IMR-90 (cell line): Measurements from ENCODE around the gene RPL19. TPM values are rescaled to one million over a fixed set of nuclear protein-coding genes. Genes with fewer than 3 reads are reported as not detected.

Experiments used
- ATAC-seq: fragments of 200-7000 bp; cut with Tn5 transposase; 2 replicates; pipeline ENCODE4 v1.9.1; 2020; ENCODE audit warnings: low read depth, mild to moderate bottlenecking, moderate library complexity
- BruUV-seq: library from RNA; stranded (reverse); fragments of 400-500 nt; replicated peaks from 2 replicates; lab custom pipeline; 2021; lab: Mats Ljungman, UMichigan
- CTCF ChIA-PET: fragments of 300-600 bp; formaldehyde crosslinking; extraction: SDS; loops from one replicate; lab custom pipeline; 2021; ENCODE audit warnings: antibody characterized with exemption; lab: Yijun Ruan, JAX
- POLR2A ChIA-PET: fragments of 300-600 bp; sonication (Branson Sonifier 250); formaldehyde crosslinking; loops from one replicate; lab custom pipeline; 2022; ENCODE audit warnings: antibody characterized with exemption; ENCODE audit not compliant: unreplicated experiment; lab: Charles Lee
- DNase-seq: peaks from one replicate; pipeline ENCODE4 v3.0.0; 2013
- H2AFZ ChIP-seq: replicated peaks from 2 replicates; pipeline ENCODE3; 2013; ENCODE audit warnings: low read length, mild to moderate bottlenecking; ENCODE audit not compliant: poor library complexity
- H2AK5ac ChIP-seq: 2 replicates; pipeline ENCODE4 v1.6.1; 2013; ENCODE audit warnings: low read depth, low read length, inconsistent platforms
- H2AK9ac ChIP-seq: replicated peaks from 2 replicates; pipeline ENCODE3; 2013; ENCODE audit warnings: mild to moderate bottlenecking, low read depth, low read length, moderate library complexity; ENCODE audit not compliant: poor library complexity
- H2BK120ac ChIP-seq: 2 replicates; pipeline ENCODE4 v1.6.1; 2013; ENCODE audit warnings: low read depth, low read length, inconsistent platforms
- H2BK15ac ChIP-seq: 3 replicates; pipeline ENCODE4 v1.6.1; 2013; ENCODE audit warnings: low read depth, low read length, inconsistent platforms
- H2BK20ac ChIP-seq: 2 replicates; pipeline ENCODE4 v1.6.1; 2013; ENCODE audit warnings: low read depth, mild to moderate bottlenecking, inconsistent platforms, low read length, moderate library complexity
- H2BK5ac ChIP-seq: 2 replicates; pipeline ENCODE4 v1.6.1; 2013; ENCODE audit warnings: mild to moderate bottlenecking, low read depth, low read length, inconsistent platforms; ENCODE audit not compliant: poor library complexity, severe bottlenecking
- H3K14ac ChIP-seq: replicated peaks from 2 replicates; pipeline ENCODE4 v1.6.1; 2013; ENCODE audit warnings: low read depth, low read length, inconsistent platforms
- H3K18ac ChIP-seq: 2 replicates; pipeline ENCODE4 v1.6.1; 2013; ENCODE audit warnings: low read depth, low read length, control low read depth
- H3K23ac ChIP-seq: 2 replicates; pipeline ENCODE4 v1.6.1; 2013; ENCODE audit warnings: low read depth, low read length, inconsistent platforms
- H3K27ac ChIP-seq: 2 replicates; pipeline ENCODE4 v1.5.1; 2013; ENCODE audit warnings: mild to moderate bottlenecking, control low read depth, low read length; ENCODE audit not compliant: insufficient read depth
- H3K27me3 ChIP-seq: 2 replicates; pipeline ENCODE4 v1.6.1; 2013; ENCODE audit warnings: low read length; ENCODE audit not compliant: control insufficient read depth, insufficient read depth
- H3K36me3 ChIP-seq: 2 replicates; pipeline ENCODE4 v1.6.1; 2013; ENCODE audit warnings: low read length, mixed read lengths; ENCODE audit not compliant: control insufficient read depth, insufficient read depth
- H3K4ac ChIP-seq: 2 replicates; pipeline ENCODE4 v1.6.1; 2013; ENCODE audit warnings: low read depth, low read length, inconsistent platforms
- H3K4me1 ChIP-seq: 2 replicates; pipeline ENCODE4 v1.6.1; 2013; ENCODE audit warnings: low read length, mixed read lengths; ENCODE audit not compliant: control insufficient read depth, insufficient read depth
- H3K4me2 ChIP-seq: 2 replicates; pipeline ENCODE4 v1.6.1; 2013; ENCODE audit warnings: low read depth, mild to moderate bottlenecking, control low read depth, low read length, moderate library complexity
- H3K4me3 ChIP-seq: 2 replicates; pipeline ENCODE4 v1.5.1; 2013; ENCODE audit warnings: low read depth, mild to moderate bottlenecking, control low read depth, low read length, moderate library complexity; ENCODE audit not compliant: insufficient read depth
- H3K56ac ChIP-seq: 2 replicates; pipeline ENCODE4 v1.6.1; 2013; ENCODE audit warnings: low read length, inconsistent platforms; ENCODE audit not compliant: insufficient read depth; ENCODE audit errors: extremely low read depth
- H3K79me1 ChIP-seq, 2 experiments: 2 replicates each; pipeline ENCODE4 v1.6.1; 2013; ENCODE audit warnings: low read length in 2 of 2, inconsistent platforms in 1 of 2, low read depth in 1 of 2
- H3K9ac ChIP-seq: 2 replicates; pipeline ENCODE4 v1.6.1; 2013; ENCODE audit warnings: low read depth, low read length, control low read depth
- H3K9me1 ChIP-seq: 2 replicates; pipeline ENCODE4 v1.6.1; 2013; ENCODE audit warnings: low read length, inconsistent platforms; ENCODE audit not compliant: insufficient read depth
- H3K9me3 ChIP-seq: 2 replicates; pipeline ENCODE4 v1.6.1; 2013; ENCODE audit warnings: low read length; ENCODE audit not compliant: control insufficient read depth, insufficient read depth
- H4K20me1 ChIP-seq: 2 replicates; pipeline ENCODE4 v1.6.1; 2013; ENCODE audit warnings: low read length, inconsistent platforms; ENCODE audit not compliant: insufficient read depth
- H4K5ac ChIP-seq: 2 replicates; pipeline ENCODE4 v1.6.1; 2013; ENCODE audit warnings: mild to moderate bottlenecking, low read depth, low read length, control low read depth
- H4K8ac ChIP-seq, 2 experiments: 2 replicates each; pipeline ENCODE4 v1.6.1; 2013; ENCODE audit warnings: low read depth in 2 of 2, low read length in 2 of 2, control low read depth in 1 of 2, inconsistent platforms in 1 of 2
- H4K91ac ChIP-seq: 2 replicates; pipeline ENCODE4 v1.6.1; 2013; ENCODE audit warnings: low read depth, low read length, inconsistent platforms; ENCODE audit not compliant: insufficient read depth
- BHLHE40 ChIP-seq: fragments of 150-350 bp; IDR thresholded peaks from 2 replicates; pipeline ENCODE4 v1.6.1; 2016; ENCODE audit warnings: mild to moderate bottlenecking, low read depth, low read length
- CHD1 ChIP-seq: IDR thresholded peaks from 2 replicates; pipeline ENCODE4 v1.6.1; 2012; ENCODE audit warnings: low read depth, low read length, improper control_type of control experiment
- FOS ChIP-seq: fragments of 150-350 bp; IDR thresholded peaks from 2 replicates; pipeline ENCODE4 v1.6.1; 2016; ENCODE audit warnings: low read depth, low read length
- MAFK ChIP-seq: IDR thresholded peaks from 2 replicates; pipeline ENCODE4 v1.6.1; 2012; ENCODE audit warnings: low read depth, low read length, improper control_type of control experiment
- MAZ ChIP-seq: IDR thresholded peaks from 2 replicates; pipeline ENCODE4 v1.6.1; 2012; ENCODE audit warnings: low read depth, mild to moderate bottlenecking, low read length, improper control_type of control experiment, moderate library complexity, borderline replicate concordance
- MXI1 ChIP-seq: IDR thresholded peaks from 2 replicates; pipeline ENCODE4 v1.6.1; 2012; ENCODE audit warnings: low read depth, mild to moderate bottlenecking, low read length, moderate library complexity, borderline replicate concordance
- NFE2L2 ChIP-seq: fragments of 150-350 bp; IDR thresholded peaks from 2 replicates; pipeline ENCODE4 v1.6.1; 2016; ENCODE audit warnings: low read depth, mild to moderate bottlenecking, low read length
- POLR2A ChIP-seq: IDR thresholded peaks from 2 replicates; pipeline ENCODE4 v1.6.1; 2012; ENCODE audit warnings: mild to moderate bottlenecking, low read depth, low read length
- RAD21 ChIP-seq: IDR thresholded peaks from 2 replicates; pipeline ENCODE4 v1.6.1; 2012; ENCODE audit warnings: low read length, improper control_type of control experiment
- RCOR1 ChIP-seq: IDR thresholded peaks from 2 replicates; pipeline ENCODE4 v1.6.1; 2012; ENCODE audit warnings: mild to moderate bottlenecking, low read length, improper control_type of control experiment; ENCODE audit not compliant: insufficient replicate concordance
- RFX5 ChIP-seq: IDR thresholded peaks from 2 replicates; pipeline ENCODE4 v1.8.0; 2012; ENCODE audit warnings: low read depth, mild to moderate bottlenecking, low read length, moderate library complexity
- SMC3 ChIP-seq: fragments of 150-350 bp; IDR thresholded peaks from 2 replicates; pipeline ENCODE4 v1.6.1; 2016; ENCODE audit warnings: low read depth, mild to moderate bottlenecking, antibody characterized with exemption, low read length, moderate library complexity
- WGBS, 2 experiments: methylation state at CpG; one replicate each; pipeline versions ENCODE4 v1.1.5 to v1.1.7; 2013; ENCODE audit warnings: missing lambda C conversion rate in 2 of 2; ENCODE audit not compliant: insufficient read length in 1 of 2; ENCODE audit errors: extremely low coverage in 2 of 2; 5-methylcytosine and 5-hydroxymethylcytosine counted together
- dilution Hi-C: fragments of 300-500 bp; cut with HindIII; formaldehyde crosslinking; loops from one replicate; pipeline ENCODE4 v1.14.3; 2018; ENCODE audit warnings: low sequenced_read_pairs; ENCODE audit not compliant: unreplicated experiment
- in situ Hi-C: fragments of 300-500 bp; cut with MboI; formaldehyde crosslinking; loops from 3 replicates; pipeline ENCODE4 v1.14.3; 2019; ENCODE audit warnings: low sequenced_read_pairs, inconsistent platforms, mixed read lengths
- intact Hi-C: fragments of 100-400 bp; cut with micrococcal nuclease; formaldehyde crosslinking; loops from 2 replicates; pipeline ENCODE4 v1.10.0; 2022
- polyA plus RNA-seq, 3 experiments: library from polyadenylated mRNA; depleted of rRNA; stranded (reverse); fragments of >200 nt; gene quantifications; 2 replicates each; pipeline ENCODE4 v1.2.3, GENCODE V29; 2012; ENCODE audit warnings: low replicate concordance in 1 of 3
- total RNA-seq: library from RNA; depleted of rRNA; stranded (reverse); fragments of >200 nt; gene quantifications from 2 replicates; pipeline ENCODE4 v1.2.3, GENCODE V29; 2012
- TF ChIP-seq, protein P1 (sequence below): conservative IDR thresholded peaks from 2 replicates; pipeline ENCODE4 v1.5.1; 2012; ENCODE audit warnings: mild to moderate bottlenecking, low read depth, low read length, improper control_type of control experiment
- TF ChIP-seq, protein P2 (sequence below): fragments of 150-350 bp; IDR thresholded peaks from 2 replicates; pipeline ENCODE4 v1.6.1; 2017; ENCODE audit warnings: mild to moderate bottlenecking, antibody characterized with exemption, low read length, low read depth
- TF ChIP-seq, protein P3 (sequence below): fragments of 150-350 bp; IDR thresholded peaks from 2 replicates; pipeline ENCODE4 v1.6.1; 2016; ENCODE audit warnings: low read depth, mild to moderate bottlenecking, low read length, moderate library complexity, borderline replicate concordance

Gene RPL19
- total and polyA plus RNA-seq, 2 of the 4 experiments (the other 2 are of a cell fraction): 2,101 to 2,466 TPM

DNA sequence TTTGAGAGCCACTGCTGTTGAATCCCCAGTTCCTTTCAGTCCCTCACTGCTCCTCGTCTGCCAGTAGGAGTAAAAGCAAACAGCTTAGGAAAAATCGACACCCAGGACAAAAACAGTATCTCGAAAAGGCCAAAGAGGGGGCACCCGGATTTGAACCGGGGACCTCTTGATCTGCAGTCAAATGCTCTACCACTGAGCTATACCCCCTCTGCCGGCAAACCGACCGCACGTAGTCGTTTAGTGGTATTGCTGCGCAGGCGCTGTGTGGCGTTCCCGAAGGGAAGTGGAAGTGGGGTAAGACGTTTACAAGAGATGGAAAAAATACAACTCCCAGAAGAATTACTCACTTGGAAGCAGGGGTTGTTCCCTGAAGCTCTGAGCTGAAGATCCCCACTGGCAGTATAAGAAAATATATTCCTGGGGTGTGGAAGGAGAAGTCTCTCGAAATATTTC lies 46.5 kb upstream of the RPL19 start:
- Histone ChIP-seq H3K4me3 (peak overlapping the region; percentile 74), H3K4me1 (peaks cover 2% of the 10 kb centered on the region), H4K8ac (no peak overlapping the region), H3K27me3 (peaks cover 20% of the 10 kb centered on the region), H3K56ac (peak overlapping the region; percentile 62), H3K9ac (peak overlapping the region; percentile 48), H3K79me1 (no peaks in the 10 kb centered on the region), H4K20me1 (peaks cover 4% of the 10 kb centered on the region; the same call in 1 of the 2 replicates), H3K36me3 (no peaks in the 10 kb centered on the region), H2BK5ac (peak overlapping the region; percentile 18), H3K9me1 (no peaks in the 10 kb centered on the region), H3K4ac (no peak overlapping the region; the same call in 1 of the 2 replicates), H3K14ac (peak overlapping the region; percentile 65), H2BK15ac (no peak overlapping the region), H2BK120ac (no peak overlapping the region), H2AK5ac (no peak overlapping the region), H4K5ac (no peak overlapping the region), H3K23ac (peak overlapping the region; percentile 48), H3K9me3 (no peaks in the 10 kb centered on the region), H2BK20ac (no peak overlapping the region), H3K18ac (no peak overlapping the region), H2AFZ (peak overlapping the region; percentile 88), H3K27ac (peak overlapping the region; percentile 43; the same call in 1 of the 2 replicates), H2AK9ac (peak overlapping the region; percentile 86), H4K91ac (no peak overlapping the region), H3K4me2 (peak overlapping the region; percentile 86)
- no TSS peak for BruUV-seq
- in situ Hi-C loops: loop anchor here (5.0 kb wide), 1 partner anchor 171 kb away; no protein-coding TSS in a partner anchor
- dilution Hi-C loops: no loop called here
- WGBS, 2 experiments: 0% methylated on average over 1 of the region's 16 CpGs; no CpG with 5 or more reads in 1 of the 2 experiments
- intact Hi-C loops: loop anchor here (1.0 to 2.0 kb wide), 4 partner anchors 84 to 284 kb away; no protein-coding TSS in a partner anchor
- ATAC-seq: peak; percentile 69
- ChIA-PET POLR2A (no interaction called here), CTCF (interaction anchor here (0.6 to 2.6 kb wide), 17 partner anchors 11 to 276 kb away, joined by 3 to 53 read pairs (median 4); partner anchors contain the start of gene LASP1NB)
- peak; percentile 88 for DNase-seq
- TF ChIP-seq FOS (peak; percentile 93), NFE2L2 (no peak), MAFK (no peak), CHD1 (no peak; the same call in 1 of the 2 replicates), RAD21 (peak; percentile 28; the same call in 1 of the 2 replicates), POLR2A (no peak), RFX5 (no peak), SMC3 (peak; percentile 9; the same call in 1 of the 2 replicates), MAZ (peak; percentile 73; the same call in 1 of the 2 replicates), MXI1 (no peak), BHLHE40 (no peak), RCOR1 (no peak)
- TF ChIP-seq, protein P1, sequence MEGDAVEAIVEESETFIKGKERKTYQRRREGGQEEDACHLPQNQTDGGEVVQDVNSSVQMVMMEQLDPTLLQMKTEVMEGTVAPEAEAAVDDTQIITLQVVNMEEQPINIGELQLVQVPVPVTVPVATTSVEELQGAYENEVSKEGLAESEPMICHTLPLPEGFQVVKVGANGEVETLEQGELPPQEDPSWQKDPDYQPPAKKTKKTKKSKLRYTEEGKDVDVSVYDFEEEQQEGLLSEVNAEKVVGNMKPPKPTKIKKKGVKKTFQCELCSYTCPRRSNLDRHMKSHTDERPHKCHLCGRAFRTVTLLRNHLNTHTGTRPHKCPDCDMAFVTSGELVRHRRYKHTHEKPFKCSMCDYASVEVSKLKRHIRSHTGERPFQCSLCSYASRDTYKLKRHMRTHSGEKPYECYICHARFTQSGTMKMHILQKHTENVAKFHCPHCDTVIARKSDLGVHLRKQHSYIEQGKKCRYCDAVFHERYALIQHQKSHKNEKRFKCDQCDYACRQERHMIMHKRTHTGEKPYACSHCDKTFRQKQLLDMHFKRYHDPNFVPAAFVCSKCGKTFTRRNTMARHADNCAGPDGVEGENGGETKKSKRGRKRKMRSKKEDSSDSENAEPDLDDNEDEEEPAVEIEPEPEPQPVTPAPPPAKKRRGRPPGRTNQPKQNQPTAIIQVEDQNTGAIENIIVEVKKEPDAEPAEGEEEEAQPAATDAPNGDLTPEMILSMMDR: peak; percentile 15; the same call in 1 of the 2 replicates
- TF ChIP-seq, protein P2, sequence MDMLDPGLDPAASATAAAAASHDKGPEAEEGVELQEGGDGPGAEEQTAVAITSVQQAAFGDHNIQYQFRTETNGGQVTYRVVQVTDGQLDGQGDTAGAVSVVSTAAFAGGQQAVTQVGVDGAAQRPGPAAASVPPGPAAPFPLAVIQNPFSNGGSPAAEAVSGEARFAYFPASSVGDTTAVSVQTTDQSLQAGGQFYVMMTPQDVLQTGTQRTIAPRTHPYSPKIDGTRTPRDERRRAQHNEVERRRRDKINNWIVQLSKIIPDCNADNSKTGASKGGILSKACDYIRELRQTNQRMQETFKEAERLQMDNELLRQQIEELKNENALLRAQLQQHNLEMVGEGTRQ: no peak
- TF ChIP-seq, protein P3, sequence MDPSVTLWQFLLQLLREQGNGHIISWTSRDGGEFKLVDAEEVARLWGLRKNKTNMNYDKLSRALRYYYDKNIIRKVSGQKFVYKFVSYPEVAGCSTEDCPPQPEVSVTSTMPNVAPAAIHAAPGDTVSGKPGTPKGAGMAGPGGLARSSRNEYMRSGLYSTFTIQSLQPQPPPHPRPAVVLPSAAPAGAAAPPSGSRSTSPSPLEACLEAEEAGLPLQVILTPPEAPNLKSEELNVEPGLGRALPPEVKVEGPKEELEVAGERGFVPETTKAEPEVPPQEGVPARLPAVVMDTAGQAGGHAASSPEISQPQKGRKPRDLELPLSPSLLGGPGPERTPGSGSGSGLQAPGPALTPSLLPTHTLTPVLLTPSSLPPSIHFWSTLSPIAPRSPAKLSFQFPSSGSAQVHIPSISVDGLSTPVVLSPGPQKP: no peak
